CD4-positive, alpha-beta T cell treated with Interleukin-4 for 4 hours (primary cell): ENCODE measurements around the gene FAM168B.
"Not testable (repeated sequence)": the region's sequence is repeated elsewhere in the genome, so short reads cannot be mapped to it uniquely, and the experiment has no call there.

Source experiments
- DNase-seq: peaks from one replicate; pipeline ENCODE4 v3.0.0-alpha.2; 2020

Gene FAM168B

DNA sequence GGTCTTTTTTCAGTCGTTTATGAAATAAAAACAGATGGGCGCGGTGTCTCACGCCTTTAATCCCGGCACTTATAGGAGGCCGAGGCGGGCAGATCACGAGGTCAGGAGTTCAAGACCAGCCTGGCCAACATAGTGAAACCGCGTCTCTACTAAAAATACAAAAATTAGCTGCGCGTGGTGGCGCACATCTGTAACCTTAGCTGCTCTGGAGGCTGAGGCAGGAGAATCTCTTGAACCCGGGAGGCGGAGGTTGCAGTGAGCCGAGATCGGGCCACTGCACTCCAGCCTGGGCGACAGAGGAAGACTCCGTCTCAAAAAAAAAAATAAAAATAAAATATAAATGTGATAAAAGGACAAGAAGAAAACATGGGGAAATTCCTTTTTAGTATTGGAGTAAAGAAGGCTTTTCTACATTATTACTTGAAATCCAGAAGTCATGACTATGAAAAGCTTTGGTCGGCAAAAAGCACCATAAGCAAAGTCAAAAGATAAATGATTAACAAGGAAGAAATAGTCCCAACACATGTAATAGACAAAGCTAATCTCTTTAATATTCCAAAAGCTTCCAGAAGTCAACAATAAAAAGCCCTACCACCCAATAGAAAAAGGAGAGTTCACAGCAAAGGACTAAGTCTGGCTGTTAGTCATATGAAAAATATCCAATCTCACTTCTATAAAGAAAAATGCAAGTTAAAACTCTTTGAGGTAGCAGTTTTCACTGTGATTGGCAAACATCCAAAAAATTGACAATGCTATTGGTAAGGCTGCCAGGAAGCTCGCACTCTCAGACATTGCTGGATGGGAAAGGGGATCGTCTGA is 1.4 kb upstream of the FAM168B start:
- DNase-seq = no peak

DNA sequence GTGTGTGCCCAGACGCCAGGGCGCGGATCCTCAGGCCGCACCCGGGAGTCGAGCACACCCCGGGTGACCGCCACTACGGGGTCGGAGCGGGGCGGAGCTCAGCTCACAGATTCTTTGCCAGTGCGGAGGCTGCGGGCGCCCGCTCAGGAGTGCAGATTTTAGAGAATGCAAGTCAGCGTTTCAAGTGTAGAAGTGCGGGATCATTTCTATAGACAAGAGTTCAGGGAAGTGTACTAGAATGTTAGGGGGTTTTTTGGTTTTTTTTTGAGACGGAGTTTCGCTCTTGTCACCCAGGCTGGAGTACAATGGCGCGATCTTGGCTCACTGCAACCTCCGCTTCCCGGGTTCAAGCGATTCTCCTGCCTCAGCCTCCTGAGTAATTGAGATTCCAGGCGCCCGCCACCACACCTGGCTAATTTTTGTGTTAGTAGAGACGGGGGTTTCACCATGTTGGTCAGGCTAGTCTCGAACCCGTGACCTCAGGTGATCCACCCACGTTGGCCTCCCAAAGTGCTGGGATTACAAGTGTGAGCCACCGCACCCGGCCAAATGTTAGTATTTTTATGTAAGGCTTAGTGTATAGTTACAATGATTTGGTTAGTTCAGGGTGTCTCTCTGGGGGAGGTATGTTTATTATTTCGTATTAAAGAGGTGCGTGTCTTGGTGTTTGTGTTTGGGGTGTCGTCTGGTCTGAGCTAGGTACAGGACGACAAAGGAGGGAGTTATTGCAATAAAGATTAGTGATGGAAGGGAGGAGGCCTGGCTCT is 619 bp upstream of the FAM168B start:
- no peak for DNase-seq

DNA sequence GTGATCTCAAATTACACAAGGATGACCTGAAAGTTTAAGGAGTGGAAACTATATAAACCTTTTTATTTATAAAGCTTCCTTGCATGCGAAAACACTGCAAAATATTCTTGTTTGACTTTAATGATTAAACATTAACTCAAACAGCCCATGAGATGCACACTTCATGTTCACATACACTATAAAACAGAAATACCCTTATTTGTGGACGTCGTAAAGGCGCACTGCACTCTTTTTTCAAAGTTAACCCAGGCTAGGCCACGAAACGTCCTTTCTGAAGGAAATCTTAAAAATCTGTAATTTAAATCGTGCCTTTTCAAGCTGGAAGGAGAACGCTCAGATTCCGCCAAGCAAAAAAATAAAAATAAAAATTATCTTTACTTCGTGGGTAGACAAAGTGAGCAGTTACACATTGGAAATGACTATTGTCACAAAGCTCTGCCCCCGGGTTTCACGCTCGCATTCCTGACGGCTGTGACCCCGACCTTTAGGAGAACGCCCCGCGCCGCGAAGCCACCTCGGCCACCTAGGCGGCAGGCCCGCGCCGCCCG is 728 bp downstream of the FAM168B start:
- no peak for DNase-seq

DNA sequence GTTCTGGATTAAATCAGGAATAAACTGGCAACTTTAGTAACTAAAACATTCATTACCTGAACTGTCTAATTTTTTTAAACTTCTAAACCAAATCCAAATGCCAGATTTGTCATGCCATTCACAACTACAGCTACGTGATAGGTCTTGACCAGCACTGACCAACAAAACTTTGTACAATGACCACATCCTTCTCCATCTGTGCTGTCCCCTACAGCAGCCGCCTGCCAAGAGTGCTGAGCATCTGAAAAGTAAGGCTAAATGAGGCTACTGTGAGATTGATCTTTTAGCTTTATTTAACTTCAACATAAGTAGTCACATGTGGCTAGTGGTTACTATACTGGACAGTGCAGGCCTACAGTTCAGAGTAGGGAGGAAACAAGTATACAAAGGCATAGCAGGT is 7.6 kb downstream of the FAM168B start:
- DNase-seq = no peak

- no peak for DNase-seq
Observed at GRCh38 chr2:131081190-131081589, 12.1 kb downstream of the FAM168B start.

- not testable (repeated sequence) for DNase-seq
Observed at GRCh38 chr2:131079931-131080330, 13.3 kb downstream of the FAM168B start.

DNA sequence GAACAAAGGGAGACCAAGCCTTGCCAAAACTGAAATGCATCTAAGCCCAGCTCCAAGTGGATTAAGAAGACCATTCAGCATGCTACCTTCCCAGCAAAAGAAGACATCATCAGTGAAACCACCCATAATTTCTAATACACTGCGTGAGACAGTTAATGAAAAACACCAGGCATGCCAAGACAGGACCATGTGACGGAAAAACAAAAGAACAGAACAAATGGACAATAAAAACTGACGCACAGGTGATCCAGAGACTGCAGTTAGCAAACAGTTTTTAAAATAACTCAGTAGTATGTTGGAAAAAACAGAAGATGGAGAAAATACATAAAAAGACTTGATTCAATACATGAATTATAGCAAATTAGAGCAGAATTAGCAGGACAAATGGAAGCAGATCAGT is 15.3 kb downstream of the FAM168B start:
- DNase-seq = no peak

GRCh38 chr2:131077182-131077846 is 15.9 kb downstream of the FAM168B start:
- no peak for DNase-seq

- DNase-seq = no peak
Observed at GRCh38 chr2:131076707-131077106, 16.6 kb downstream of the FAM168B start.

GRCh38 chr2:131075578-131075977 is 17.7 kb downstream of the FAM168B start:
- DNase-seq = not testable (repeated sequence)

- DNase-seq = not testable (repeated sequence)
Observed at GRCh38 chr2:131068172-131068571, 25.1 kb downstream of the FAM168B start.

DNA sequence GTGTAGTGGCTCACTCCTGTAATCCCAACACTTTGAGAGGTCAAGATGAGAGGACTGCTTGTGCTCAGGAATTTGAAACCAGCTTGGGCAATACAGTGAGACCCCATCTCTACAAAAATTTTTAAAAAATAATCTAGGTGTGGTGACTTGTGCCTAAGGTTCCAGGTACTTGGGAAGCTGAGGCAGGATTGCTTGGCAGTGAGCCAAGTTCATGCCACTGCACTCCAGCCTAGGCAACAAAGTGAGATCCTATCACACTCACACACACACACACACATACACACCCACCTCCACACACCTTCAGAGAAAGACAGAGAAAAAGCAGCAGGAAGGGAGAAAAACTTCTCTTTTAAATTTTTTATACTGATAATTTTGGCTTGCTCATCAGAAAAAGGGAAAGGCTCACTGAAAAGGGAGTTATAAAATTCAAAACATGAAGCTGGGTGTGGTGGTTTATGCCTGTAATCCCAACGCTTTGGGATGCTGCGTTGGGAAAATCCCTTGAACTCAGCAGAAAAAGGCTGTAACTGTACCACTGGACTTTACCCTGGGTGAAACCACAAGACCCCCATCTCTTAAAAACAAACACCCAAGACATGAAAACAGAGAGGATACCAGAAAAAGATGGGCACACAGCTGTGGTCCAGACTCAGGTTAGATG is 25.7 kb downstream of the FAM168B start:
- DNase-seq = no peak

DNA sequence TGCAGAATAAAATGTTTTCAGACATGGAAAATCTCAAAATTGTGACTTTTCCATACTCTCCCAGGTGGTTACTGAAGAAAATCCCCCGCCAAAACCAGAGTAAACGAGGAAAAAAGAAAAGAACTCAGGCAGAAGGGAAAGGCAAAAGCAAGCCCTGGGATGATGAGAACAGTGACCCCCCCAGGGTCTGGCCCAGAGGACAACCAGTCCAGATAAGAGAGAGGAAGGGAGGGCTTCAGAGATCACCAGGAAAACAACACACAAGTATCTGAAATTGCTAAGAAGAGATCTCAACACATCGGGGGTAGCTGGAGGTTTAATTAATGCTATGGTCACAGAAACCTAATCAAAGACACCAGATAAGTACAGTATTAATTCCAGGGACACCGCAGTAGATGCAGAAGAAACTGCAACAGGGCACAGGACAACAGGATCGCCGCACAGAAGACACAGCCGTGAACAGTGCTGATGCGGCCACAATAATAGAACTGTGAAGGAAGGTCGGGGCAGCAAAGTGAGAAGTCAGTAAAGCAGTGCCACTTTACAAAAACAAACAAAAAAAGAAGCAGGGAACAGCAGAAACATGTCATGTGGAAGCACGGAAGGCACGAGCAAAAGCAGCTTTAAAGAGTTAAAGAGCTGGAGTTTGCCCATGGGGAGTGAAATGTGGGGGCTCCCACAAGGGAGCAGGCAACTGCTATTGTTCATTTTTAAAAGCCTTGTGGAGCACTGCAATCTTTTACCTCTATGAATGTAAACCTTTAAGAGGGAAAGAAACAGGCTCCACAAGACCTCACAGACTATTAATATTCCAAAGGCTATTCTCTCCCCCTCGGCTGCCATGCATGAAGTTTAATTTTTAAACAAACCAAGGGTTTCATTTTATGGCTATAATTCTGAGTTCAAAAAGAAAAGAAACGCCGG is 28.4 kb downstream of the FAM168B start:
- no peak for DNase-seq

DNA sequence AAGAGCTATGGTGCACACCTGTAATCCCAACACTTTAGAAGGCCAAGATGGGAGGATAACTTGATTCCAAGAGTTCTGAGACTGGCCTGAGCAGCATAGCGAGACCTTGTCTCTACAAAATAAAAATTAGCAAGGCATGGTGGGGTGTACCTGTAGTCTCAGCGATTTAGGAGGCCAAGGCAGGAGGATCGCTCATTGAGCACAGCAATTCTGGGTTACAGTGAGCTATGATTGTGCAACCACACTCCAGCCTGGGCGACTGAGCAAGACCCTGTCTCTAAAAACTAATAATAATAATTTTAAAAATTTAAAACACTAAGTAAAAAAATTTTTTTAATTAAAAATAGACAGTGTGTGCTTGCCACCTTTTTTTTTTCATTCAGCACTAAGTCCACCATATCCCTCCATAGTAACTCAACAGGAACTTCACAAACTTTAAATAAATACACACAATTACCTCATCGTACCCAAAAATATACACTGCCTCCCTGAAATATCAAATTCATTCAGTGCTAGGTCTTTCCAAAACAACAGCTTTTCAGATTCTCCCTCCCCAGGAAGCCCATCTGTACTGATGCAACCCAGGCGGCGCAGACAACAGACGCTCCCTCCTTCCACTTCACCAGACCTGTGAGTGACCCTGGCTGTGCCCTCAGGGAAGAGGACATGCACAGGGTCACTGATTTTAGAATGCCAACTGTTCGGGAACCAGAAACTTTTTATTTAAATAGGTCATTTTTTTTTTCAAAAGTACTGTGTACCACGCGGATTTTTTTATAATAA is 29.6 kb downstream of the FAM168B start:
- no peak for DNase-seq

- DNase-seq = no peak
Observed at GRCh38 chr2:131058920-131059319, 34.3 kb downstream of the FAM168B start.

DNA sequence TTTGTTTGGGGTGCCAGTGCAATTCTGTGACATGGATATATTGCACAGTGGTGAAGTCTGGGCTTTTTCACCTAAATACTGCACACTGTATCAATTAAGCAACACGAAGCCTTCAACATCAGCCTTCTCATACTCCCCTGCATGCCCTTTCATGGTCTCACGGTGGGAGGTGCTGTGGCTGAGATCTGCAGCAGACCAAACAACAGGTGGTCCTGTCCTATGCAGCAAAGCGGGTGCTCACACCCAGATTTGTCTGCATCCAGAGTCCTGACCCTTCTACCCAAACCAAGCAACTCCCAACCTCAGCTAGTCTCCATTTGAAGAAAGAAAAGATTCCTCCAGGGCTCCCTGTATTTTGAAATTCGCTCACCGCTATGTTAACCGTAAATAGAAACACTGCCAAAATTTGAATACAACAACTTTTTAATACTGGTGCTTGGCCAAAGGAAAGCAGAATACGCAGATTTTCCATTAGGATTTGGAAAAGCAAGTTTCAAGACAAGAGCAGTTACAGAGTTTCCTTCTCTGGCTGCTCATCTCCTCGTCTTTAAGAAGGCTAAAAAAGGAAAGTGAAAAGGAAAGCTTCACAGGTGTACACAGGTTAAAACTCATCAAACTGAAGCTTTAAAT is 34.9 kb downstream of the FAM168B start:
- DNase-seq = no peak

DNA sequence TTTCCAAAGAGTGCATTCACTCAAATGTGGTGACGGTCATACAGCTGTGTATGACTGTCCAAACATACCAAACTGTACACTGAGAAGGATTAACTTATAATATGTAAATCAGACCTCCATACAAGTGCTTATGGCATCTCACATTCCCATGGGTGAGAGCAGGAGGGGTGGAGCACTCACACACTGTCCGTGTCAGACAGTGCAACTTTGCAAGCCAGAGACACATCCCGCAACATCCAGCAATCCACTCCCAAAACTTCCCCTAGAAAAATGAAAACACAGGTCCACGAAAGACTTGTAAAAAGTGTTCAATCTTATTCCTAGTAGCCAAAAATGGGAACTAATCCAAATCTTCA is 36.4 kb downstream of the FAM168B start:
- DNase-seq = no peak

DNA sequence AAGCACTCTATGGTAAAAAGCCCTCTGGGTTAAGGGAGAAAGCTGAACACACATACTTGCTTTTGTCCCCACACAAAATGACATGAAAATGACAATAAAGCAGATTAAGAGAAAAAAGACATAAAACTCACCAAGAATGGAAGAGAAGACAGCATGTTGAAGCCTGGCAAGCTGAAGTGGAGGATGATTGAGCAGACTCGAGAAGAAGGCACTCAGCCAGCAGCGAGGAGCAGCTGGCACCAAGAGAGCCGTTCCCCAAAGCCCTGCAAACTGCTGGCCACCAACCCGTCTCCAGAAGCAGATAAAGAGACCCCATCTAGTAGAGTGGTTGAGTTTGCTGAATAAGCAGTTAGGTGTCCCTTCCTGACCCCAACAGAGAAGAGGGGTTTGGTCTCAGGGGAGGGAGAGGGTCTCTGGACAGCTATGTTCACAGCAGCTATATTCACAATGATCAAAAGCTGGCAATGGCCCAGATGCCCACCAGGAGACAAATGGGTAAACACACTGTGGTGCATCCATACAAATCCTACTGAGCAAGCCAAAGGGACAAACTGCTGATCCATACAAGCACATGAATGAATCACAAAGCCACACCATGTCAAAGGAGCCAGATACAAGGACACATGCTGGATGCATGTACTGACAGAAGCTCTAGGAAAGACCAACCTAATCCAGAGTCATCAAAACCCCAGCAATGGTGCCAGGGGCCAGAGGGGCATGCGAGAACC is 36.9 kb downstream of the FAM168B start:
- no peak for DNase-seq

DNA sequence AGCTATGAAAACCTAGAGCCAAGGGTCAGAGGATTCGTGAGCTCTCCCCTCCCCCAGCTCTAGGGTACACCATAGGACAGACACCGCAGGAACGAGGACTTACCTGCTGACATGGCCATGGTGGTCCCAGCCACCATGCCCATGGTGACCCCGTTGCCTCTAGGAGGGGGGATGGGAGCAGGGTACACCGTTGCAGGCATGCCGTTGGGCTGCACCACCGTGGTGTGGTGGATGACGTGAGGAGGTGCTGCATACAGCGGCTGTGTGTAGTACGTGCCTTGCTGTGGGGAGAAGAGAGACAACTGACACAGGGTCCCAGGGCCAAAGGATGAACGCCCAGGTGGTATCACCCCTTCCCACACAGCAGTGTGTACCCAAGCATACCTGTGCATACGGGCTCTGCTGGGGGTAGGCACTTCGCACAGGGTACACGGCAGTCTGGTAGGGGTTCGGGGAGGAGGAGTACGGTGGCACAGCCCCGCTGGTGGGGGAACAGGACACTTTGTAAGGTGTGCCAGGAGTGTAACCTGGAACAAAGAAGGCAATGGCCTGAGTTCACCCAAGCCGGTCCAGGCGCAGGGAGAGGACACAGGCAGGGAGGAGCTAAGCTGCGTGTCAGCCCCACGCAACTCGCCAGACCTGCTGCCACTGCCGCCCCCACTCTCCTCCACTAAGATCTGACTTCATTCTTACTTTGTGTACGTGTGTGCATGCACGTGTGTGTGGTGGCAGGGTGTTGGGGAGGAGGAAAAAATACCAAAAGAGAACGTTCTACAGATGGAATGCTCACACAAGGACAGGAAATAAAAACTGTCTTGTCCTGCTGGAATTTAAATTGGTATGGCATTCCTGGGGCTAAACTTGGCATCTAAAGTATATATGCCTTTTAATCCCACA is 37.8 kb downstream of the FAM168B start:
- DNase-seq = no peak
